ENCODE data around the gene TPT1.
A peak's percentile ranks its signal among the peaks of the same experiment; 100 is the strongest.
"Not testable (repeated sequence)": the region's sequence is repeated elsewhere in the genome, so short reads cannot be mapped to it uniquely, and the experiment has no call there.

The TPT1 gene

GRCh38 chr13:45300190-45300985 lies 40.6 kb downstream of the TPT1 start:
- no peak for DNase-seq

- no peak for DNase-seq
Measured at GRCh38 chr13:45299194-45299593, 41.8 kb downstream of the TPT1 start.

GRCh38 chr13:45298550-45298949 lies 42.4 kb downstream of the TPT1 start:
- DNase-seq: not testable (repeated sequence)

- no peak for DNase-seq
Measured at GRCh38 chr13:45298206-45298505, 42.8 kb downstream of the TPT1 start.

GRCh38 chr13:45297456-45298205 lies 43.4 kb downstream of the TPT1 start:
- DNase-seq: peak in 1 of 3 experiments; percentile 16

GRCh38 chr13:45296259-45296658 lies 44.7 kb downstream of the TPT1 start:
- no peak for DNase-seq

GRCh38 chr13:45295536-45295935 lies 45.4 kb downstream of the TPT1 start:
- DNase-seq: peak in 1 of 3 experiments; percentile 39

DNA sequence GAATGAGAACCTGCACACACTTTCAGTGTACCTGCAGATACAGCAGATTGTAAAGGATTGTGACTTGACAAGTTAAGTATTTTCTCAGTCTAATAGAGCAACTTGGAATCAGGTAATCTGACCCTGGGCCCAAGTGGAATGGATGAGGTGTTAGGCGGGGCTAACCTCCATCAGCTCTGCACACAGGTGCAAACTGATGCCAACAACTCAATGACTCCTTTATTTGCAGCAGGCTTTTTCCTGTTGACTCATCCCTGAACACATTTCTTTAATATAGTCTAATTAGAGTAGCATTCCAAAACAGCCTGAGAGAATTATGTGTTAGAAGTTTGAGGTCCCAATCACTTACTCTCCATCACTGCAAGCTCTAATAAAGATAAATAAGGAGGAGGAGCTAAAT lies 48.8 kb downstream of the TPT1 start:
- DNase-seq: peak in 1 of 3 experiments; percentile 39

DNA sequence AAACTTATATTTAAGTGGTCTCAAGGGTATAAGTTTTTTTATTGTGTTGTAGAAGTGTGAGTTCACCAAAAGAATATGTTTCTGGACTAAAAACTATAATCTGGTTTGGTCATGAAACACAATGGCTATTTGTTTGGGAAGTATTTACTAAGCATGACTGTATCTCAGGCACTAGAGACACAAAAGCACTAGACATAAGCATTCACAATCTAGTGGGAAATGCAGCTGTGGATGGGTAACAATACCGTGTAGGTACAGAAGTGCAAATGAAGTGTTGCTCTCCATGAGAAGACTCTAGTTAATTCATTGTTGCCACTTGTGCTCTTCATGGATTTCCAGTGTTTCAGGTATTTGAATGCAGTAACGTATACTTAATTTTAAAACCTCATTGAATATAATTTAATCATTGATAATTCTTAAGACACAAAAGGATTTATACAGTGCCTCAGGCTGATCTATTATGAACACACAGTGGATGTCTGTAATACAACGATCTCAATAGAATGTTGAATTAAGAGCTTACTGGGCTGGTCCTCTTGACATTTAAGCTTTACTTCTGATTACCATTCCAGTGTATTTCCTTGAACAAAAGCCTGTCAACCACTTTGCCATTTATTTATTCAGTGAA lies 50.9 kb downstream of the TPT1 start:
- peak in 2 of 3 experiments; percentile 5 to 8 for DNase-seq
